Omental fat pad (tissue), 4 donors: ENCODE measurements around the gene WDR5B. TPM values are rescaled to one million over a fixed set of nuclear protein-coding genes. Genes with fewer than 3 reads are reported as not detected.
A peak's percentile ranks its signal among the peaks of the same experiment; 100 is the strongest.

Source experiments
- ATAC-seq: fragments of 150-250 bp; one replicate; pipeline ENCODE4 v1.9.1; 2016; ENCODE audit warnings: mild to moderate bottlenecking, moderate library complexity; ENCODE audit not compliant: low FRiP score
- DNase-seq: peaks from one replicate; pipeline ENCODE4 v3.0.0-alpha.2; 2019; ENCODE audit warnings: low spot score
- total RNA-seq, 4 donors: library from RNA; depleted of rRNA; stranded (reverse); fragments of >200 nt; gene quantifications; one replicate each; pipeline ENCODE4 v1.1.0, GENCODE V29; 2016
- TF ChIP-seq, protein P1 (sequence below), 3 donors: fragments of 450-650 bp; IDR thresholded peaks; one replicate each; pipeline ENCODE4 v1.5.1; 2016 to 2017; ENCODE audit warnings: antibody characterized with exemption in 3 of 3, mild to moderate bottlenecking in 3 of 3, moderate library complexity in 2 of 3

The WDR5B gene
- total RNA-seq, 4 donors from 2014 or later: 3.0 to 6.6 (median 3.4) TPM

DNA sequence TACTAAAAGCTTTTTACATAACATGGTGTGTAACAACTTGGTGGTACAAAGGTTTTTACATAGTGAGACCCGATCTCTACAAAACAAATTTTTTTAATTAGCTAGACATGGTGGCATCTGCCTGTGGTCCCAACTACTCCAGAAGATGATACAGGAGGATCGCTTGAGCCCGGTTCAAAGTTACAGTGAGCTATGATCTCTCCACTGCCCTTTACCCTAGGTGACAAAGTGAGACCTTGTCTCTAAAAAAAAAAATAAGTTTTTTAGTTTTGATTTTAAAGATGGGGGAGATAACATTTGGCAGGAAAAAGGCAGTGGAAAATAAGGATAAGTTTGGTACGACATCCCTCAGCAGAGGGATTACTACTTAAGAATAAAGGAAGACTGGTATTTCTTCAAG is 26.0 kb downstream of the WDR5B start:
- DNase-seq (no peak), ATAC-seq (no peak)
- TF ChIP-seq, protein P1, sequence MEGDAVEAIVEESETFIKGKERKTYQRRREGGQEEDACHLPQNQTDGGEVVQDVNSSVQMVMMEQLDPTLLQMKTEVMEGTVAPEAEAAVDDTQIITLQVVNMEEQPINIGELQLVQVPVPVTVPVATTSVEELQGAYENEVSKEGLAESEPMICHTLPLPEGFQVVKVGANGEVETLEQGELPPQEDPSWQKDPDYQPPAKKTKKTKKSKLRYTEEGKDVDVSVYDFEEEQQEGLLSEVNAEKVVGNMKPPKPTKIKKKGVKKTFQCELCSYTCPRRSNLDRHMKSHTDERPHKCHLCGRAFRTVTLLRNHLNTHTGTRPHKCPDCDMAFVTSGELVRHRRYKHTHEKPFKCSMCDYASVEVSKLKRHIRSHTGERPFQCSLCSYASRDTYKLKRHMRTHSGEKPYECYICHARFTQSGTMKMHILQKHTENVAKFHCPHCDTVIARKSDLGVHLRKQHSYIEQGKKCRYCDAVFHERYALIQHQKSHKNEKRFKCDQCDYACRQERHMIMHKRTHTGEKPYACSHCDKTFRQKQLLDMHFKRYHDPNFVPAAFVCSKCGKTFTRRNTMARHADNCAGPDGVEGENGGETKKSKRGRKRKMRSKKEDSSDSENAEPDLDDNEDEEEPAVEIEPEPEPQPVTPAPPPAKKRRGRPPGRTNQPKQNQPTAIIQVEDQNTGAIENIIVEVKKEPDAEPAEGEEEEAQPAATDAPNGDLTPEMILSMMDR (IDR thresholded peaks at IDR 0.05): no peak

DNA sequence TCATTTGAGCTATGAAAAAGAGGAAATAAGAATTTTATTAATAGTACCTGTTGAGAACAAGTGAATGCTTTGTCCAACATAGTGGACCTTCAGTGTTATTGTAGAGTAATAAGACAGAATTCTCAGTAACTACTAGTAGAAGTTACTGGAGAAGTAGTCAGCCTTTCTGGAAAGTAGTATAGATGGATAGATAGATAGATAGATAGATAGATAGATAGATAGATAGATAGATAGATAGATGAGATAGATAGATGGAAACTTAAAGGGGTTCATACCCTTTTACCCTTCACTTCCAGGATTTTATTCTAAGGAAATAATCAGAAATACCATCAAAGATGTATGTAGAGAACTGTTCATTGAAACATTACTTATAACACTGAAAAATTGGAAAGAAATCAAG is 26.7 kb downstream of the WDR5B start:
- ATAC-seq (no peak), DNase-seq (no peak)
- TF ChIP-seq, protein P1 (IDR thresholded peaks at IDR 0.05): no peak

DNA sequence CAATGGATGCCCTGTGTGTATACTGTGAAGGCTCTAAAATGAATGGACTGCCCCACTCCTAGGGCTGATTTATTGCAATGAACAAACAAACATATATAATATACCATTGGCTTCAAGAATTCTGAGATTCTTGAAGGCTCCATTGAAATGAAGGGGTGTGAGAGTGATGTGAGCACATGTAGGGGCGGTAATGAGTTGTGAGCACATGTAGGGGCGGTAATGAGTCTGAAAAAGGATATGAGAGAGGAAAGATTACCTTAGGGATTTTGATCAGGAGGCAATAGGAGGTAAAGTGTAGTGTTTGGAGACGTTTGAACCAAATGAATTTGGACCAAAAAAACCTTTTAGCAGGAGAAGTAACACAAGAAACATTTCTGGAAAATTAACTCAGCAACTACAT is 28.2 kb downstream of the WDR5B start:
- DNase-seq (no peak), ATAC-seq (no peak)
- TF ChIP-seq, protein P1 (IDR thresholded peaks at IDR 0.05): no peak

DNA sequence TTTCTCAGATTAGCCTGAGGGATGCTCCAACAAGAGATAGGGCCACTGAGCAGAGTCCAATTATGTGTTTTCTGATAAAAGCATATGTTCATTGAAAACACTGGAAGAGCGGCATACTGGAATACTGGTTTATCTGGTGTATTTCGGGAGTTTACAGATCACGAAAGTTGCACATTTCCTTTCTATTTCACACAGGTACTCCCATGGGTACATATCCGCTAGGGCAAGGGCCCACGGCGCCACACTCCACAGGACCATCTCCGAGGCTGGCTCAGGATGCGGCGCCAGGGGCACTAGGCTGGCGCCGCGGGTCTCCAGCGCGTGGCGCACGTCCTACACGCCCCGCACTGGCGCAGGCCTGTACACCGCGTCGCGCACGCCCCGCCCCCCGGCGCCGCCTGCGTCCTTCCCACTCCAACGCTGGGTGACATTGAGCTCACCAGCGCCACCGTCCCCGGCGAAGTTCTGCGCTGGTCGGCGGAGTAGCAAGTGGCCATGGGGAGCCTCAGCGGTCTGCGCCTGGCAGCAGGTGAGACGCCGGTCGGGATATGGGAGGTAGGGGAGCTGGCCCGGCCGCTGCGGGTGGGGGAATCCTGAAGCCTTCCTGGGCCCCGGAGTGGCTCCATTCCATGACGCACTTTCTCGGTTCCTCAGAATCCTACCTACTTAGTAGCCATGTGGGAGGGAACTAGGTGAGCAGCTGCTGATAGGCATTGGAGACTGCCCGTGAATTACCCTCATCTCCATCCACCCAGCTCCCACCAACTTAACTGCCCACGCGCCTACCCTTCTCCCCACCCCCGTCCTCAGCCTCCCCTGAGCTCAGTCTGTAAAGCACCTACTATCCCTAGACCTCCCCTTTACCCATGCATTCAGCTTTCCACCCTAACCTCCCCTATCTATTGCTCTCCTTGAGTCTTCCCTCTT is 31.8 kb downstream of the WDR5B start, which contains the start of gene FAM162A:
Gene FAM162A, plus strand, starts transcription at position 412 of the 927 bp plus-strand sequence. Its CDS starts 84 bp downstream, at position 496.
- ATAC-seq (peak; percentile 97), DNase-seq (peak; percentile 74)
- TF ChIP-seq, protein P1 (IDR thresholded peaks at IDR 0.05): no peak

DNA sequence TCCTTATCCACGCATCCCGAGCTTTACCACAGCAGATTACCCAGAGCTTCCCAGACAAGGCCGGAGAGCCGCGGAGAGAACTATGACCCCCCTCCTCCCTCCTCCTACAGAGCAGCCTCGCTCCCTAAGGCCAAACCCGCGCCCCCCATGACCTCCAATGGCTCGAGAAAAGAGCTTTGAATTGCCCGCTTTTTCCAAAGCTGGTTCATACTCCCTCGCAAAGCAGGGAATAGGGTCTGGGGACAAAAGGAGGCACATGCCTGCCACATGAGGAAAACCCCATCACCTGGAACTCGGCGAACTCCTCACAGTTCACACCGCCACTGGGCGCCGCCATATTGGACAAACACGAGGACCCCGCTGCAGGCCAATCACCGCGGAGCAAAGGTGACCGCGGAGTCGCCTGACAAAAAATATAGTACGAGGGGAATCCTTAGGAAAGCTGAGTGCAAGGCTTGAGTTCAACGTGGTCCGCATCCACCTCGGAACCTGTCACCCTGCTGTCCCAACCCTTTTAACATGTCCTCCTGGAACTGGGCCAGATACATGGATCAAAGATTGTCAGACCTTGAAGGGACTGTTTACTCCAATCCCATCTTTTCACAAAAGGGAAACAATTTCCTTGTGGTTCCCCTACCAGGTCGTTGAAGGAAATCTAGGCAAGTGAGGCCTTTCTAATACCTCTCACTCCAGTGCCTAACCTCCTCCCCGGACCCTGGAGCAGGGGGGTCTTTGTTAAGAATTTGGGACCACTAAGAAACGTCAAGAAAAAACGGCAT is 32.8 kb downstream of the WDR5B start, which contains the start of gene MIX23:
Gene MIX23, minus strand, starts transcription at position 344 of the 779 bp plus-strand sequence. Its CDS starts 7 bp downstream, at position 337.
- ATAC-seq (peak; percentile 69), DNase-seq (peak; percentile 67)
- TF ChIP-seq, protein P1 (IDR thresholded peaks at IDR 0.05): no peak

- TF ChIP-seq, protein P1 (IDR thresholded peaks at IDR 0.05): no peak
- no peak for ATAC-seq
- DNase-seq: no peak
These were observed 37.9 kb downstream of the WDR5B start for GRCh38 chr3:122377975-122378374.
